Gastroesophageal sphincter (tissue), 4 donors: ENCODE results near the gene DIAPH3. TPM values are rescaled to one million over a fixed set of nuclear protein-coding genes. Genes with fewer than 3 reads are reported as not detected.

Source experiments
- ATAC-seq: fragments of 150-250 bp; one replicate; pipeline ENCODE4 v1.9.1; 2016; ENCODE audit warnings: mild to moderate bottlenecking, moderate library complexity
- H3K27ac ChIP-seq, 4 donors: fragments of 200-600 bp; sonication (generic) in 3 of 4; 1 replicate in 3 of 4; 2 replicates in 1 of 4; pipeline ENCODE4 v1.5.1; 2016 to 2019
- H3K27me3 ChIP-seq: fragments of 200-600 bp; sonication (generic); one replicate; pipeline ENCODE4 v1.5.1; 2019
- H3K36me3 ChIP-seq, 2 donors: fragments of 200-600 bp; sonication (generic); one replicate each; pipeline ENCODE4 v1.5.1; 2019; ENCODE audit warnings: control low read depth in 1 of 2
- H3K4me1 ChIP-seq, 3 donors: fragments of 200-600 bp; sonication (generic); 1 replicate in 2 of 3; 2 replicates in 1 of 3; pipeline ENCODE4 v1.5.1; 2016 to 2019; ENCODE audit warnings: control low read depth in 2 of 3
- H3K4me3 ChIP-seq, 2 donors: fragments of 200-600 bp; sonication (generic); one replicate each; pipeline ENCODE4 v1.5.1; 2019; ENCODE audit warnings: mild to moderate bottlenecking in 1 of 2, moderate library complexity in 1 of 2
- H3K9me3 ChIP-seq, 3 donors: fragments of 200-600 bp; sonication (generic); one replicate each; pipeline ENCODE4 v1.5.1; 2017 to 2019; ENCODE audit warnings: control low read depth in 2 of 3
- CTCF ChIP-seq, 4 experiments: fragments of 200-600 bp in 2 of 4; fragments of 450-650 bp in 2 of 4; sonication (generic) in 1 of 4; IDR thresholded peaks; one replicate each; pipeline ENCODE4 v1.5.1; 2017 to 2019; ENCODE audit warnings: antibody characterized with exemption in 4 of 4, mild to moderate bottlenecking in 2 of 4, moderate library complexity in 2 of 4
- EP300 ChIP-seq: sonication (generic); formaldehyde crosslinking; IDR thresholded peaks from one replicate; pipeline ENCODE4 v1.6.1; 2017; ENCODE audit warnings: antibody characterized with exemption, mild to moderate bottlenecking
- POLR2A ChIP-seq, 2 donors: fragments of 450-650 bp; IDR thresholded peaks; one replicate each; pipeline ENCODE4 v1.6.1; 2017; ENCODE audit warnings: antibody characterized with exemption in 2 of 2, mild to moderate bottlenecking in 2 of 2, moderate library complexity in 1 of 2
- POLR2AphosphoS5 ChIP-seq: sonication (generic); formaldehyde crosslinking; IDR thresholded peaks from one replicate; pipeline ENCODE4 v1.6.1; 2017; ENCODE audit warnings: antibody characterized with exemption
- WGBS, 2 donors: methylation state at CpG; one replicate each; pipeline ENCODE4 v1.1.5; 2018; ENCODE audit warnings: low coverage in 1 of 2; 5-methylcytosine and 5-hydroxymethylcytosine counted together
- total RNA-seq, 4 donors: library from RNA; depleted of rRNA; stranded (reverse); fragments of >200 nt; gene quantifications; one replicate each; pipeline ENCODE4 v1.1.0, GENCODE V29; 2016

DIAPH3 gene
- total RNA-seq, 4 donors from 2014 or later, result 0.13 to 1.7 (median 0.49) TPM; not detected in 1

- Histone ChIP-seq H3K4me1 (peaks cover 0 to 20% (median 5%) of the 10 kb centered on the region in 3 donors), H3K27me3 (peaks cover 5% of the 10 kb centered on the region), H3K4me3 (peak overlapping the region; percentile 64 to 67), H3K27ac (peak overlapping the region; percentile 86 to 90 (median 88)), H3K9me3 (no peaks in the 10 kb centered on the region), H3K36me3 (no peaks in the 10 kb centered on the region)
- TF ChIP-seq CTCF (IDR thresholded peaks at IDR 0.05) (no peak), POLR2A (IDR thresholded peaks at IDR 0.05) (no peak), POLR2AphosphoS5 (no peak), EP300 (no peak)
- WGBS, 2 donors, result 20 to 44% methylated on average over 1 to 2 of the region's 9 CpGs
- peak; percentile 29 for ATAC-seq
Measured at GRCh38 chr13:60164234-60164889, 634 bp upstream of the DIAPH3 start.

GRCh38 chr13:60162096-60162495 lies 1.6 kb downstream of the DIAPH3 start:
- no peak for ATAC-seq
- TF ChIP-seq EP300 (no peak), CTCF (IDR thresholded peaks at IDR 0.05) (no peak), POLR2A (IDR thresholded peaks at IDR 0.05) (no peak), POLR2AphosphoS5 (no peak)

GRCh38 chr13:60158321-60158801 lies 5.4 kb downstream of the DIAPH3 start:
- Histone ChIP-seq H3K4me1 (peaks cover 0 to 7% (median 0%) of the 10 kb centered on the region in 3 donors), H3K27ac (no peak overlapping the region), H3K4me3 (no peak overlapping the region), H3K9me3 (no peaks in the 10 kb centered on the region), H3K27me3 (peaks cover 6% of the 10 kb centered on the region), H3K36me3 (no peaks in the 10 kb centered on the region)
- TF ChIP-seq CTCF (IDR thresholded peaks at IDR 0.05) (no peak), POLR2A (IDR thresholded peaks at IDR 0.05) (no peak), POLR2AphosphoS5 (no peak), EP300 (no peak)
- no peak for ATAC-seq

More at GRCh38 chr13:60162096-60162495, 1.6 kb downstream of the DIAPH3 start:
- H3K9me3 ChIP-seq, result no peaks in the 10 kb centered on the region
- H3K4me3 ChIP-seq, result no peak overlapping the region
- peaks cover 6% of the 10 kb centered on the region for H3K27me3 ChIP-seq
- H3K36me3 ChIP-seq, result no peaks in the 10 kb centered on the region
- peaks cover 0 to 20% (median 5%) of the 10 kb centered on the region in 3 donors for H3K4me1 ChIP-seq
- H3K27ac ChIP-seq, result no peak overlapping the region

GRCh38 chr13:60155978-60156377 lies 7.8 kb downstream of the DIAPH3 start:
- no peaks in the 10 kb centered on the region for H3K4me1 ChIP-seq
- H3K27ac ChIP-seq, result no peak overlapping the region
- H3K36me3 ChIP-seq, result no peaks in the 10 kb centered on the region
- TF ChIP-seq POLR2AphosphoS5 (no peak), CTCF (IDR thresholded peaks at IDR 0.05) (no peak), POLR2A (IDR thresholded peaks at IDR 0.05) (no peak), EP300 (no peak)
- no peak for ATAC-seq
- peaks cover 6% of the 10 kb centered on the region for H3K27me3 ChIP-seq
- no peak overlapping the region for H3K4me3 ChIP-seq
- H3K9me3 ChIP-seq, result no peaks in the 10 kb centered on the region

GRCh38 chr13:60152904-60153303 lies 10.8 kb downstream of the DIAPH3 start:
- TF ChIP-seq POLR2A (IDR thresholded peaks at IDR 0.05) (no peak), EP300 (no peak), POLR2AphosphoS5 (no peak), CTCF (IDR thresholded peaks at IDR 0.05) (no peak)
- Histone ChIP-seq H3K36me3 (no peaks in the 10 kb centered on the region), H3K4me1 (no peaks in the 10 kb centered on the region), H3K27ac (no peak overlapping the region), H3K9me3 (no peaks in the 10 kb centered on the region), H3K27me3 (no peaks in the 10 kb centered on the region), H3K4me3 (no peak overlapping the region)
- no peak for ATAC-seq
